Measurements from ENCODE around the gene NANOS1.

Gene NANOS1

GRCh38 chr10:118995739-118996138, 33.8 kb upstream of the NANOS1 start:
- DNase-seq (ENCODE audit: low read depth): no peak
- TF ChIP-seq, protein P1, sequence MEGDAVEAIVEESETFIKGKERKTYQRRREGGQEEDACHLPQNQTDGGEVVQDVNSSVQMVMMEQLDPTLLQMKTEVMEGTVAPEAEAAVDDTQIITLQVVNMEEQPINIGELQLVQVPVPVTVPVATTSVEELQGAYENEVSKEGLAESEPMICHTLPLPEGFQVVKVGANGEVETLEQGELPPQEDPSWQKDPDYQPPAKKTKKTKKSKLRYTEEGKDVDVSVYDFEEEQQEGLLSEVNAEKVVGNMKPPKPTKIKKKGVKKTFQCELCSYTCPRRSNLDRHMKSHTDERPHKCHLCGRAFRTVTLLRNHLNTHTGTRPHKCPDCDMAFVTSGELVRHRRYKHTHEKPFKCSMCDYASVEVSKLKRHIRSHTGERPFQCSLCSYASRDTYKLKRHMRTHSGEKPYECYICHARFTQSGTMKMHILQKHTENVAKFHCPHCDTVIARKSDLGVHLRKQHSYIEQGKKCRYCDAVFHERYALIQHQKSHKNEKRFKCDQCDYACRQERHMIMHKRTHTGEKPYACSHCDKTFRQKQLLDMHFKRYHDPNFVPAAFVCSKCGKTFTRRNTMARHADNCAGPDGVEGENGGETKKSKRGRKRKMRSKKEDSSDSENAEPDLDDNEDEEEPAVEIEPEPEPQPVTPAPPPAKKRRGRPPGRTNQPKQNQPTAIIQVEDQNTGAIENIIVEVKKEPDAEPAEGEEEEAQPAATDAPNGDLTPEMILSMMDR (conservative IDR thresholded peaks at IDR 0.05; ENCODE audit: control insufficient read depth, insufficient read depth, low read depth, low read length): no peak
- H3K4me3 ChIP-seq (ENCODE audit: control insufficient read depth, low read depth, low read length): no peak overlapping the region

DNA sequence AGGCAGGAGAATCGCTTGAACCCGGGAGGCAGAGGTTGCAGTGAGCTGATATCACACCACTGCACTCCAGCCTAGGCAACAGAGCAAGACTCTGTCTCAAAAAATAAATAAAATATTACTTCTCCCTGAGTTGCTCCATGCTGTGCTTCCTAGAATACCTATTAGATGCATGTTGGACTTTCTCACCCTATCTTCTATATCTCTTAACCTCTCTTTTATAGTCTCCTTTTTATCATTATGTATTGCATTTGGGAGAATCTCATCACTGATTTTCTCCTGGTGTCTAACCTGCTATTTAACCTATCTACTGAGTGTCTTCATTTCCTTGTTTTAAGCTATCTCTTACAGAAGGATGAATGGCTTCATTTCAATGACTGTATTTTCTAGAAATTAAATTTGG, 32.1 kb upstream of the NANOS1 start:
- TF ChIP-seq, protein P1 (conservative IDR thresholded peaks at IDR 0.05; ENCODE audit: control insufficient read depth, insufficient read depth, low read depth, low read length): no peak
- no peak for DNase-seq (ENCODE audit: low read depth)
- H3K4me3 ChIP-seq (ENCODE audit: control insufficient read depth, low read depth, low read length): no peak overlapping the region

GRCh38 chr10:118998183-118998582, 31.3 kb upstream of the NANOS1 start:
- no peak for DNase-seq (ENCODE audit: low read depth)
- TF ChIP-seq, protein P1 (conservative IDR thresholded peaks at IDR 0.05; ENCODE audit: control insufficient read depth, insufficient read depth, low read depth, low read length): no peak

DNA sequence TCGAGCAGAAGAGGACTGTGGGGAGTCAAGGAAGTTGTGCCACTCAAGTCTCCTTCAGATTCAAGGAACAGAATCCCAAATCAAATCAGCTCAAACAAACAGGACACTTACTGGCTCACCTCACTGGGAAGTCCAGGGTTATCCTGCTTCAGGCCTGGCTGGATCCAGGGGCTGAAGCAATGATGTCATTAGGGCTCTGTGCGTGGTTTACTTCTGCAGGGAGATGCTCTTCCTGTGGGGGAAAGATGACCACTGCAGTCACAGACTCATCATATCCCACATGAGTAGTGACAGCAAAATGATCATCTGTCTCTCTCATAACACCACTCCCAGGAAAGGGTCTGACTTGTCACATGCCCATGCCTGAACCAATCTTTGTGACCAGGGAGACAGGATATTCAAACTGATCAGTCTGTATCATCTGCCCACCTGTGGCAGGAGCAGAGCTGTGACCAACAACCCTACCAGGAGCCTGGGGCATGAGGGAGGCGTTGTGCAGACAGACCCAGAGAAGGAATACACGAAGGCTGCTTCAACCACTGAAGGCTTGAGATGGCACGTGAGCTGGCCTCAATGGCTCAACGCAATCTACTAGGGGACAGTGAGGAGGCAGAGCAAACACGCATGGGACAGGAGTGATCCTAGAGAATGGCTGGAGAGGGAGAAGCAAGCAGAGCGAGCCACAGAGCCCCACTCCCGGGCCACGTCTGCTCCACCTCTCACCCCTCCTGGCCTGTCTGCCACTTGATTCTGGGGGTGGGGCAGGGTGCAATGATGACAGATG, 27.6 kb upstream of the NANOS1 start:
- TF ChIP-seq, protein P1 (conservative IDR thresholded peaks at IDR 0.05; ENCODE audit: control insufficient read depth, insufficient read depth, low read depth, low read length): no peak
- no peak for DNase-seq (ENCODE audit: low read depth)
- H3K4me3 ChIP-seq (ENCODE audit: control insufficient read depth, low read depth, low read length): no peak overlapping the region

More at GRCh38 chr10:118998183-118998582, 31.3 kb upstream of the NANOS1 start:
- H3K4me3 ChIP-seq (ENCODE audit: control insufficient read depth, low read depth, low read length): no peak overlapping the region

- TF ChIP-seq, protein P1 (conservative IDR thresholded peaks at IDR 0.05; ENCODE audit: control insufficient read depth, insufficient read depth, low read depth, low read length): no peak
- no peak overlapping the region for H3K4me3 ChIP-seq (ENCODE audit: control insufficient read depth, low read depth, low read length)
- DNase-seq (ENCODE audit: low read depth): no peak
Observed at GRCh38 chr10:119003572-119004289, 25.8 kb upstream of the NANOS1 start.

GRCh38 chr10:119005362-119006043, 24.0 kb upstream of the NANOS1 start:
- DNase-seq (ENCODE audit: low read depth): peak; percentile 62
- TF ChIP-seq, protein P1 (conservative IDR thresholded peaks at IDR 0.05; ENCODE audit: control insufficient read depth, insufficient read depth, low read depth, low read length): no peak
- no peak overlapping the region for H3K4me3 ChIP-seq (ENCODE audit: control insufficient read depth, low read depth, low read length)

All from fibroblast of mammary gland (primary cell).